ENCODE data around the gene ARHGDIG. TPM values are rescaled to one million over a fixed set of nuclear protein-coding genes. Genes with fewer than 3 reads are reported as not detected.

Gene ARHGDIG
- polyA plus RNA-seq, 3 donors = not detected

DNA sequence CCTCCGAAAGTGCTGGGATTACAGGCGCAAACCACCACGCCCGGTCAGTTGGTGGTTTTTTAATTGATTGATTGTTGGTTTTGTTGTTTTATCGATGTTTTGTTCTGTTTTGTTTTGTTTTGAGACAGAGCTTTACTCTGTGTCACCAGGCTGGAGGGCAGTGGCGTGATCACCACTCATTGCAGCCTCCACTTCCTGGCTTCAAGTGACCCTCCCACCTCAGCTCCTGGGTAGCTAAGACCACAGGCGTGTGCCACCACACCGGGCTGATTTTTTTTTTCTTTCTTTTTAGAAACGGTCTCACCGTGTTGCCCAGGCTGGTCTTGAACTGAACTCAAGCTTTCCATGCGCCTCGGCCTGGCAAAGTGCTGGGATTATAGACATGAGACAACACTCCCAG lies 33.4 kb upstream of the ARHGDIG start:
- Mint-ChIP-seq H3K4me3 (no peak overlapping the region), H3K36me3 (peaks cover 10 to 31% of the 10 kb centered on the region in 2 donors), H3K27me3 (ENCODE audit: low read depth in 3 of 3) (peaks cover 0 to under 1% (median 0%) of the 10 kb centered on the region in 3 donors), H3K4me1 (peaks cover 6% of the 10 kb centered on the region), H3K27ac (peak overlapping the region in 2 of 7 donors; percentile 13 to 66), H3K9me3 (peaks cover 0 to under 1% (median 0%) of the 10 kb centered on the region in 7 donors)
- Histone ChIP-seq H3K36me3 (replicated peaks in 1 of 2; ENCODE audit: control insufficient read depth in 1 of 2, insufficient read depth in 2 of 2, low read length in 2 of 2) (peaks cover 0 to 14% of the 10 kb centered on the region in 2 donors), H3K27me3 (ENCODE audit: control insufficient read depth in 2 of 2, insufficient read depth in 2 of 2, low read length in 2 of 2) (no peaks in the 10 kb centered on the region), H3K4me3 (replicated peaks in 1 of 3; ENCODE audit: low read depth in 2 of 3, low read length in 3 of 3) (no peak overlapping the region), H3K9me3 (replicated peaks in 1 of 2; ENCODE audit: control insufficient read depth in 1 of 2, insufficient read depth in 1 of 2, low read length in 2 of 2) (no peaks in the 10 kb centered on the region), H3K79me2 (ENCODE audit: insufficient read depth, low read length) (no peaks in the 10 kb centered on the region), H3K4me2 (replicated peaks; ENCODE audit: extremely low read depth, low read length, poor library complexity, severe bottlenecking) (no peak overlapping the region), H4K20me1 (ENCODE audit: insufficient read depth, low read length) (peaks cover 4% of the 10 kb centered on the region), H3K9ac (ENCODE audit: insufficient read depth, low read length, poor library complexity, severe bottlenecking) (no peak overlapping the region), H2AFZ (ENCODE audit: insufficient read depth, low read depth, low read length, poor library complexity, severe bottlenecking) (no peak overlapping the region), H3K27ac (ENCODE audit: low read depth in 1 of 2, low read length in 2 of 2) (no peak overlapping the region), H3K4me1 (ENCODE audit: control insufficient read depth in 1 of 2, insufficient read depth in 2 of 2, low read length in 2 of 2) (peaks cover 2 to 4% of the 10 kb centered on the region in 2 donors)
- no peak for DNase-seq
- TF ChIP-seq, protein P1, sequence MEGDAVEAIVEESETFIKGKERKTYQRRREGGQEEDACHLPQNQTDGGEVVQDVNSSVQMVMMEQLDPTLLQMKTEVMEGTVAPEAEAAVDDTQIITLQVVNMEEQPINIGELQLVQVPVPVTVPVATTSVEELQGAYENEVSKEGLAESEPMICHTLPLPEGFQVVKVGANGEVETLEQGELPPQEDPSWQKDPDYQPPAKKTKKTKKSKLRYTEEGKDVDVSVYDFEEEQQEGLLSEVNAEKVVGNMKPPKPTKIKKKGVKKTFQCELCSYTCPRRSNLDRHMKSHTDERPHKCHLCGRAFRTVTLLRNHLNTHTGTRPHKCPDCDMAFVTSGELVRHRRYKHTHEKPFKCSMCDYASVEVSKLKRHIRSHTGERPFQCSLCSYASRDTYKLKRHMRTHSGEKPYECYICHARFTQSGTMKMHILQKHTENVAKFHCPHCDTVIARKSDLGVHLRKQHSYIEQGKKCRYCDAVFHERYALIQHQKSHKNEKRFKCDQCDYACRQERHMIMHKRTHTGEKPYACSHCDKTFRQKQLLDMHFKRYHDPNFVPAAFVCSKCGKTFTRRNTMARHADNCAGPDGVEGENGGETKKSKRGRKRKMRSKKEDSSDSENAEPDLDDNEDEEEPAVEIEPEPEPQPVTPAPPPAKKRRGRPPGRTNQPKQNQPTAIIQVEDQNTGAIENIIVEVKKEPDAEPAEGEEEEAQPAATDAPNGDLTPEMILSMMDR (IDR thresholded peaks at IDR 0.05) = no peak
- whole genome bisulfite sequencing (ENCODE audit: insufficient coverage) = 90% methylated on average over 8 of the region's 12 CpGs
- intact Hi-C loops (cut with micrococcal nuclease) = no loop called here

DNA sequence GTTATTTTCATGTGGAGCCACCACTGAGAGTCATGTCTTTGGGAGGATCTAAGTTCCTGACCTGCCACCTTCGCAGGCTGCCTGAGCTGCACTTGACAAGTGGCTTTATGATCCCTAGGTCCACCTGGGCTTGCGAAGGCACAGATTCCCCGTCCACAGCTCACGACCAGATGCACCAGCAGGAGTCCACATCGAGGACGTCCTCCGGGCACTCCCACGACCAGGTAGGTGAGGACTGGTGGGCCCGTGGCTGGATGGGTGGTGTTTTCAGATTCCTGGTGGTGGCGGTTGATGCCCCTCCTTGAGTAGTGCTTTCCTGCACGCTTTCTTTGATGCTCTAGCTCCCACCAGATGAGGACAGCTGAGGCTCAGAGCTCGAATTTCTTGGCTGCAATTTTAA lies 31.0 kb upstream of the ARHGDIG start:
- intact Hi-C loops (cut with micrococcal nuclease) = no loop called here
- Histone ChIP-seq H3K27me3 (ENCODE audit: control insufficient read depth in 2 of 2, insufficient read depth in 2 of 2, low read length in 2 of 2) (no peaks in the 10 kb centered on the region), H2AFZ (ENCODE audit: insufficient read depth, low read depth, low read length, poor library complexity, severe bottlenecking) (no peak overlapping the region), H3K9ac (ENCODE audit: insufficient read depth, low read length, poor library complexity, severe bottlenecking) (no peak overlapping the region), H3K79me2 (ENCODE audit: insufficient read depth, low read length) (no peaks in the 10 kb centered on the region), H3K36me3 (replicated peaks in 1 of 2; ENCODE audit: control insufficient read depth in 1 of 2, insufficient read depth in 2 of 2, low read length in 2 of 2) (peaks cover 6 to 21% of the 10 kb centered on the region in 2 donors), H3K9me3 (replicated peaks in 1 of 2; ENCODE audit: control insufficient read depth in 1 of 2, insufficient read depth in 1 of 2, low read length in 2 of 2) (no peaks in the 10 kb centered on the region), H3K27ac (ENCODE audit: low read depth in 1 of 2, low read length in 2 of 2) (no peak overlapping the region), H3K4me3 (replicated peaks in 1 of 3; ENCODE audit: low read depth in 2 of 3, low read length in 3 of 3) (no peak overlapping the region), H3K4me2 (replicated peaks; ENCODE audit: extremely low read depth, low read length, poor library complexity, severe bottlenecking) (no peak overlapping the region), H4K20me1 (ENCODE audit: insufficient read depth, low read length) (no peaks in the 10 kb centered on the region), H3K4me1 (ENCODE audit: control insufficient read depth in 1 of 2, insufficient read depth in 2 of 2, low read length in 2 of 2) (peaks cover 9 to 11% of the 10 kb centered on the region in 2 donors)
- Mint-ChIP-seq H3K4me1 (peaks cover 10% of the 10 kb centered on the region), H3K4me3 (no peak overlapping the region), H3K27ac (no peak overlapping the region), H3K36me3 (peaks cover 21 to 40% of the 10 kb centered on the region in 2 donors), H3K9me3 (peaks cover 0 to 3% (median 0%) of the 10 kb centered on the region in 7 donors), H3K27me3 (ENCODE audit: low read depth in 3 of 3) (peaks cover 0 to 3% (median 0%) of the 10 kb centered on the region in 3 donors)
- 93% methylated on average over 12 of the region's 12 CpGs for WGBS (ENCODE audit: insufficient coverage)
- TF ChIP-seq, protein P1 (IDR thresholded peaks at IDR 0.05) = no peak
- no peak for DNase-seq

Data from CD14-positive monocyte (primary cell).